ENCODE measurements around the gene ABL2.

GRCh38 chr1:179052776-179053175, 176.7 kb downstream of the ABL2 start:
- TF ChIP-seq TAF1 (IDR thresholded peaks at IDR 0.05; ENCODE audit: low read depth) (no peak), YY1 (IDR thresholded peaks at IDR 0.05; ENCODE audit: low read depth) (no peak), EP300 (IDR thresholded peaks at IDR 0.05; ENCODE audit: borderline replicate concordance) (no peak), RAD21 (IDR thresholded peaks at IDR 0.05; ENCODE audit: low read depth) (no peak), ZBTB7A (IDR thresholded peaks at IDR 0.05; ENCODE audit: low read depth) (no peak), CEBPB (IDR thresholded peaks at IDR 0.05) (no peak), TCF12 (IDR thresholded peaks at IDR 0.05; ENCODE audit: low read depth) (no peak), MAX (IDR thresholded peaks at IDR 0.05) (no peak), TEAD4 (IDR thresholded peaks at IDR 0.05) (no peak), CREB1 (IDR thresholded peaks at IDR 0.05; ENCODE audit: low read depth) (no peak)
- TF ChIP-seq, protein P1, sequence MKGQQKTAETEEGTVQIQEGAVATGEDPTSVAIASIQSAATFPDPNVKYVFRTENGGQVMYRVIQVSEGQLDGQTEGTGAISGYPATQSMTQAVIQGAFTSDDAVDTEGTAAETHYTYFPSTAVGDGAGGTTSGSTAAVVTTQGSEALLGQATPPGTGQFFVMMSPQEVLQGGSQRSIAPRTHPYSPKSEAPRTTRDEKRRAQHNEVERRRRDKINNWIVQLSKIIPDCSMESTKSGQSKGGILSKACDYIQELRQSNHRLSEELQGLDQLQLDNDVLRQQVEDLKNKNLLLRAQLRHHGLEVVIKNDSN (IDR thresholded peaks at IDR 0.05) = no peak
